ENCODE measurements around the gene TGM1. TPM values are rescaled to one million over a fixed set of nuclear protein-coding genes. Genes with fewer than 3 reads are reported as not detected.

Gene TGM1
- total and polyA plus RNA-seq, 2 experiments from 2014 or later: 0.31 to 0.63 TPM

- ATAC-seq: no peak
- DNase-seq (ENCODE audit: low spot score): no peak
- H3K9me2 ChIP-seq (ENCODE audit: insufficient read depth): no peaks in the 10 kb centered on the region
- TF ChIP-seq POLR2AphosphoS5 (IDR thresholded peaks at IDR 0.05; ENCODE audit: low read depth) (no peak), JUNB (IDR thresholded peaks at IDR 0.05; ENCODE audit: unreplicated experiment) (no peak), ZNF462 (CRISPR knock-in tag; IDR thresholded peaks at IDR 0.05) (no peak), NANOG (IDR thresholded peaks at IDR 0.05; ENCODE audit: borderline replicate concordance) (no peak), EZH2phosphoT487 (IDR thresholded peaks at IDR 0.05; ENCODE audit: unreplicated experiment) (no peak)
- TF ChIP-seq, protein P1, sequence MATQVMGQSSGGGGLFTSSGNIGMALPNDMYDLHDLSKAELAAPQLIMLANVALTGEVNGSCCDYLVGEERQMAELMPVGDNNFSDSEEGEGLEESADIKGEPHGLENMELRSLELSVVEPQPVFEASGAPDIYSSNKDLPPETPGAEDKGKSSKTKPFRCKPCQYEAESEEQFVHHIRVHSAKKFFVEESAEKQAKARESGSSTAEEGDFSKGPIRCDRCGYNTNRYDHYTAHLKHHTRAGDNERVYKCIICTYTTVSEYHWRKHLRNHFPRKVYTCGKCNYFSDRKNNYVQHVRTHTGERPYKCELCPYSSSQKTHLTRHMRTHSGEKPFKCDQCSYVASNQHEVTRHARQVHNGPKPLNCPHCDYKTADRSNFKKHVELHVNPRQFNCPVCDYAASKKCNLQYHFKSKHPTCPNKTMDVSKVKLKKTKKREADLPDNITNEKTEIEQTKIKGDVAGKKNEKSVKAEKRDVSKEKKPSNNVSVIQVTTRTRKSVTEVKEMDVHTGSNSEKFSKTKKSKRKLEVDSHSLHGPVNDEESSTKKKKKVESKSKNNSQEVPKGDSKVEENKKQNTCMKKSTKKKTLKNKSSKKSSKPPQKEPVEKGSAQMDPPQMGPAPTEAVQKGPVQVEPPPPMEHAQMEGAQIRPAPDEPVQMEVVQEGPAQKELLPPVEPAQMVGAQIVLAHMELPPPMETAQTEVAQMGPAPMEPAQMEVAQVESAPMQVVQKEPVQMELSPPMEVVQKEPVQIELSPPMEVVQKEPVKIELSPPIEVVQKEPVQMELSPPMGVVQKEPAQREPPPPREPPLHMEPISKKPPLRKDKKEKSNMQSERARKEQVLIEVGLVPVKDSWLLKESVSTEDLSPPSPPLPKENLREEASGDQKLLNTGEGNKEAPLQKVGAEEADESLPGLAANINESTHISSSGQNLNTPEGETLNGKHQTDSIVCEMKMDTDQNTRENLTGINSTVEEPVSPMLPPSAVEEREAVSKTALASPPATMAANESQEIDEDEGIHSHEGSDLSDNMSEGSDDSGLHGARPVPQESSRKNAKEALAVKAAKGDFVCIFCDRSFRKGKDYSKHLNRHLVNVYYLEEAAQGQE (IDR thresholded peaks at IDR 0.05; ENCODE audit: unreplicated experiment): no peak
- H3K79me2 ChIP-seq (replicated peaks; ENCODE audit: insufficient read depth): no peaks in the 10 kb centered on the region
- no peaks in the 10 kb centered on the region for H3F3A ChIP-seq (replicated peaks; ENCODE audit: low read depth)
- Mint-ChIP-seq H3K9me3 (no peaks in the 10 kb centered on the region), H3K4me3 (no peak overlapping the region), H3K27ac (0 out of 2 replicates have a peak overlapping the region, but pooled peaks have one; percentile 8), H3K36me3 (ENCODE audit: low read depth) (no peaks in the 10 kb centered on the region), H3K4me1 (no peaks in the 10 kb centered on the region; the same call in 2 of the 3 replicates), H3K27me3 (ENCODE audit: insufficient read depth, low read depth, poor library complexity) (peaks cover 8% of the 10 kb centered on the region)
- H3K4me1 ChIP-seq (ENCODE audit: insufficient read depth): no peaks in the 10 kb centered on the region
- no peaks in the 10 kb centered on the region for H3K36me3 ChIP-seq (ENCODE audit: insufficient read depth)
- H3K27ac ChIP-seq (ENCODE audit: low read depth): no peak overlapping the region
- no peaks in the 10 kb centered on the region; the same call in 1 of the 2 replicates for H4K20me1 ChIP-seq (replicated peaks; ENCODE audit: insufficient read depth)
- H3K27me3 ChIP-seq (ENCODE audit: insufficient read depth): no peaks in the 10 kb centered on the region
- H3K4me3 ChIP-seq: no peak overlapping the region
- no peak overlapping the region for H2AFZ ChIP-seq
- H3K4me2 ChIP-seq: no peak overlapping the region
Measured at GRCh38 chr14:24280797-24281460, 18.0 kb upstream of the TGM1 start.
